ENCODE results near the gene TRAF1.

- TF ChIP-seq, protein P1, sequence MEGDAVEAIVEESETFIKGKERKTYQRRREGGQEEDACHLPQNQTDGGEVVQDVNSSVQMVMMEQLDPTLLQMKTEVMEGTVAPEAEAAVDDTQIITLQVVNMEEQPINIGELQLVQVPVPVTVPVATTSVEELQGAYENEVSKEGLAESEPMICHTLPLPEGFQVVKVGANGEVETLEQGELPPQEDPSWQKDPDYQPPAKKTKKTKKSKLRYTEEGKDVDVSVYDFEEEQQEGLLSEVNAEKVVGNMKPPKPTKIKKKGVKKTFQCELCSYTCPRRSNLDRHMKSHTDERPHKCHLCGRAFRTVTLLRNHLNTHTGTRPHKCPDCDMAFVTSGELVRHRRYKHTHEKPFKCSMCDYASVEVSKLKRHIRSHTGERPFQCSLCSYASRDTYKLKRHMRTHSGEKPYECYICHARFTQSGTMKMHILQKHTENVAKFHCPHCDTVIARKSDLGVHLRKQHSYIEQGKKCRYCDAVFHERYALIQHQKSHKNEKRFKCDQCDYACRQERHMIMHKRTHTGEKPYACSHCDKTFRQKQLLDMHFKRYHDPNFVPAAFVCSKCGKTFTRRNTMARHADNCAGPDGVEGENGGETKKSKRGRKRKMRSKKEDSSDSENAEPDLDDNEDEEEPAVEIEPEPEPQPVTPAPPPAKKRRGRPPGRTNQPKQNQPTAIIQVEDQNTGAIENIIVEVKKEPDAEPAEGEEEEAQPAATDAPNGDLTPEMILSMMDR (conservative IDR thresholded peaks at IDR 0.05 in 1 of 2, IDR thresholded peaks at IDR 0.05 in 1 of 2; ENCODE audit: low read depth in 1 of 2, low read length in 2 of 2) = no peak
- TF ChIP-seq EZH2 (IDR thresholded peaks at IDR 0.05; ENCODE audit: low read length, missing control alignments) = no peak
These were observed 64.7 kb downstream of the TRAF1 start for GRCh38 chr9:120861935-120862334.
